NCI-H1105 treated with DMSO at 0.1 percent for 48 hours (cell line): ENCODE measurements around the gene APBA1.

Experiments
- DNase-seq: peaks from one replicate; lab custom pipeline; 2025; lab: John Stamatoyannopoulos, UW

APBA1 gene

GRCh38 chr9:69657269-69657668 lies 14.9 kb downstream of the APBA1 start:
- no peak for DNase-seq

GRCh38 chr9:69655065-69655464 lies 17.1 kb downstream of the APBA1 start:
- no peak for DNase-seq

GRCh38 chr9:69653261-69653660 lies 18.9 kb downstream of the APBA1 start:
- no peak for DNase-seq

- no peak for DNase-seq
Measured at GRCh38 chr9:69649566-69650250, 22.5 kb downstream of the APBA1 start.

- no peak for DNase-seq
Measured at GRCh38 chr9:69647804-69648203, 24.4 kb downstream of the APBA1 start.

- DNase-seq, result no peak
Measured at GRCh38 chr9:69646810-69647209, 25.4 kb downstream of the APBA1 start.

GRCh38 chr9:69645488-69645887 lies 26.7 kb downstream of the APBA1 start:
- peak; percentile 91 for DNase-seq

- no peak for DNase-seq
Measured at GRCh38 chr9:69643098-69643497, 29.1 kb downstream of the APBA1 start.

- DNase-seq, result no peak
Measured at GRCh38 chr9:69637817-69638200, 34.4 kb downstream of the APBA1 start.

GRCh38 chr9:69637193-69637816 lies 34.9 kb downstream of the APBA1 start:
- no peak for DNase-seq

GRCh38 chr9:69633716-69634115 lies 38.5 kb downstream of the APBA1 start:
- no peak for DNase-seq

- no peak for DNase-seq
Measured at GRCh38 chr9:69632768-69633167, 39.4 kb downstream of the APBA1 start.

- no peak for DNase-seq
Measured at GRCh38 chr9:69627281-69627680, 44.9 kb downstream of the APBA1 start.

- no peak for DNase-seq
Measured at GRCh38 chr9:69623276-69623675, 48.9 kb downstream of the APBA1 start.

GRCh38 chr9:69622676-69623075 lies 49.5 kb downstream of the APBA1 start:
- no peak for DNase-seq

GRCh38 chr9:69621730-69622460 lies 50.3 kb downstream of the APBA1 start:
- DNase-seq, result no peak

GRCh38 chr9:69620731-69621130 lies 51.4 kb downstream of the APBA1 start:
- DNase-seq, result no peak

- no peak for DNase-seq
Measured at GRCh38 chr9:69619233-69619632, 52.9 kb downstream of the APBA1 start.

- no peak for DNase-seq
Measured at GRCh38 chr9:69617006-69617405, 55.2 kb downstream of the APBA1 start.

- no peak for DNase-seq
Measured at GRCh38 chr9:69615880-69616279, 56.3 kb downstream of the APBA1 start.

- no peak for DNase-seq
Measured at GRCh38 chr9:69611221-69611620, 61.0 kb downstream of the APBA1 start.

- no peak for DNase-seq
Measured at GRCh38 chr9:69609156-69609555, 63.0 kb downstream of the APBA1 start.

- no peak for DNase-seq
Measured at GRCh38 chr9:69606089-69606488, 66.1 kb downstream of the APBA1 start.
